ENCODE data around the gene IRGQ.
"Not testable (repeated sequence)": the region's sequence is repeated elsewhere in the genome, so short reads cannot be mapped to it uniquely, and the experiment has no call there.

IRGQ gene

GRCh38 chr19:43624933-43625332 is 29.0 kb upstream of the IRGQ start:
- no peak for DNase-seq

- no peak for DNase-seq
Measured at GRCh38 chr19:43623889-43624670, 28.1 kb upstream of the IRGQ start.

GRCh38 chr19:43622956-43623355 is 27.0 kb upstream of the IRGQ start:
- DNase-seq = no peak

GRCh38 chr19:43622070-43622469 is 26.1 kb upstream of the IRGQ start:
- DNase-seq = no peak

GRCh38 chr19:43620061-43621001 is 24.4 kb upstream of the IRGQ start:
- no peak for DNase-seq

- DNase-seq = peak; percentile 98
Measured at GRCh38 chr19:43619262-43620060, 23.5 kb upstream of the IRGQ start, which contains the start of gene ZNF428. Gene ZNF428 (minus strand): TSS chr19:43619629. CDS start chr19:43614304, 5,325 bp downstream.

GRCh38 chr19:43618921-43619261 is 23.0 kb upstream of the IRGQ start:
- DNase-seq = no peak

- no peak for DNase-seq
Measured at GRCh38 chr19:43616954-43617353, 21.0 kb upstream of the IRGQ start.

- DNase-seq = no peak
Measured at GRCh38 chr19:43616306-43616705, 20.4 kb upstream of the IRGQ start.

GRCh38 chr19:43612374-43612773 is 16.4 kb upstream of the IRGQ start:
- no peak for DNase-seq

GRCh38 chr19:43611788-43612187 is 15.9 kb upstream of the IRGQ start, which contains the start of gene SRRM5:
Gene SRRM5 (plus strand): TSS chr19:43612088. CDS start chr19:43612122, 34 bp downstream.
- no peak for DNase-seq

GRCh38 chr19:43610493-43610892 is 14.6 kb upstream of the IRGQ start:
- no peak for DNase-seq

- DNase-seq = no peak
Measured at GRCh38 chr19:43609872-43610271, 13.9 kb upstream of the IRGQ start.

GRCh38 chr19:43607238-43608205 is 11.6 kb upstream of the IRGQ start:
- DNase-seq = no peak

GRCh38 chr19:43606569-43607229 is 10.8 kb upstream of the IRGQ start:
- DNase-seq = no peak

GRCh38 chr19:43605875-43606568 is 10.1 kb upstream of the IRGQ start:
- no peak for DNase-seq

GRCh38 chr19:43600326-43600725 is 4.4 kb upstream of the IRGQ start:
- not testable (repeated sequence) for DNase-seq

- no peak for DNase-seq
Measured at GRCh38 chr19:43599635-43600295, 3.8 kb upstream of the IRGQ start.

- no peak for DNase-seq
Measured at GRCh38 chr19:43598445-43599240, 2.7 kb upstream of the IRGQ start.

Data from retina (tissue), 1 donor.